H1 (cell line): ENCODE measurements around the gene VAT1. TPM values are rescaled to one million over a fixed set of nuclear protein-coding genes. Genes with fewer than 3 reads are reported as not detected.
"Not testable (repeated sequence)": the region's sequence is repeated elsewhere in the genome, so short reads cannot be mapped to it uniquely, and the experiment has no call there.

Source experiments
- CTCF ChIA-PET: fragments of 300-600 bp; sonication (Branson Sonifier 250); formaldehyde crosslinking; loops from one replicate; lab custom pipeline; 2021; ENCODE audit not compliant: partially characterized antibody; lab: Charles Lee
- POLR2A ChIA-PET: fragments of 300-600 bp; sonication (Branson Sonifier 250); formaldehyde crosslinking; loops from one replicate; lab custom pipeline; 2021; ENCODE audit warnings: inconsistent platforms; ENCODE audit not compliant: partially characterized antibody; lab: Charles Lee
- DNase-seq, 2 experiments: peaks; one replicate each; pipeline versions ENCODE4 v3.0.0 to v3.0.0-alpha.2; 2010 to 2022; ENCODE audit warnings: low spot score in 2 of 2, low read depth in 1 of 2, mixed read lengths in 1 of 2
- FAIRE-seq: peaks from 2 replicates; lab custom pipeline; 2011; peaks lifted over from hg19 to GRCh38; lab: Jason Lieb, UNC
- H2AFZ ChIP-seq: 2 replicates; pipeline ENCODE4 v1.8.1; 2012; ENCODE audit warnings: low read length, inconsistent platforms
- H2AK5ac ChIP-seq: 2 replicates; pipeline ENCODE4 v1.6.1; 2013; ENCODE audit warnings: low read depth, low read length
- H2BK120ac ChIP-seq: replicated peaks from 2 replicates; pipeline ENCODE3; 2013; ENCODE audit warnings: low read depth, low read length, inconsistent platforms
- H2BK12ac ChIP-seq: 2 replicates; pipeline ENCODE4 v1.6.1; 2013; ENCODE audit warnings: low read depth, low read length
- H2BK15ac ChIP-seq: 2 replicates; pipeline ENCODE4 v1.6.1; 2013; ENCODE audit warnings: low read length
- H2BK20ac ChIP-seq: 2 replicates; pipeline ENCODE4 v1.6.1; 2013; ENCODE audit warnings: low read length
- H2BK5ac ChIP-seq: 2 replicates; pipeline ENCODE4 v1.6.1; 2013; ENCODE audit warnings: low read depth, low read length
- H3K14ac ChIP-seq: 2 replicates; pipeline ENCODE4 v1.6.1; 2013; ENCODE audit warnings: inconsistent platforms; ENCODE audit not compliant: insufficient read length
- H3K18ac ChIP-seq: 2 replicates; pipeline ENCODE4 v1.6.1; 2013; ENCODE audit warnings: low read length; ENCODE audit errors: extremely low read depth
- H3K23ac ChIP-seq: 2 replicates; pipeline ENCODE4 v1.6.1; 2013; ENCODE audit warnings: inconsistent platforms; ENCODE audit not compliant: insufficient read length
- H3K23me2 ChIP-seq: 2 replicates; pipeline ENCODE4 v1.6.1; 2013; ENCODE audit warnings: low read depth, low read length
- H3K27ac ChIP-seq: 2 replicates; pipeline ENCODE4 v1.6.1; 2011; ENCODE audit warnings: low read depth, low read length, inconsistent platforms
- H3K27me3 ChIP-seq, 4 experiments: replicated peaks in 1 of 4; 1 replicate in 1 of 4; 2 replicates in 3 of 4; pipeline versions ENCODE4 v1.6.1 to v1.8.1; 2011 to 2013; ENCODE audit warnings: low read length in 3 of 4, mild to moderate bottlenecking in 3 of 4, inconsistent platforms in 2 of 4, mixed read lengths in 2 of 4, moderate library complexity in 1 of 4; ENCODE audit not compliant: control insufficient read depth in 3 of 4, insufficient read depth in 3 of 4; ENCODE audit errors: extremely low read depth in 1 of 4
- H3K36me3 ChIP-seq, 4 experiments: 2 replicates each; pipeline versions ENCODE4 v1.6.1 to v1.8.1; 2011 to 2013; ENCODE audit warnings: mild to moderate bottlenecking in 4 of 4, low read length in 3 of 4, moderate library complexity in 2 of 4, control low read depth in 1 of 4, inconsistent platforms in 1 of 4; ENCODE audit not compliant: insufficient read depth in 4 of 4, control insufficient read depth in 2 of 4
- H3K4ac ChIP-seq: replicated peaks from 2 replicates; pipeline ENCODE3; 2013; ENCODE audit warnings: low read length, low read depth, mixed read lengths, inconsistent platforms; ENCODE audit not compliant: insufficient read length
- H3K4me1 ChIP-seq, 4 experiments: replicated peaks in 1 of 4; 1 replicate in 1 of 4; 2 replicates in 3 of 4; pipeline versions ENCODE4 v1.6.1 to v1.8.1; 2011 to 2013; ENCODE audit warnings: low read length in 3 of 4, inconsistent platforms in 2 of 4, mixed read lengths in 1 of 4; ENCODE audit not compliant: insufficient read depth in 4 of 4, control insufficient read depth in 3 of 4
- H3K4me2 ChIP-seq, 2 experiments: 2 replicates each; pipeline versions ENCODE4 v1.6.1 to v1.8.1; 2011 to 2013; ENCODE audit warnings: low read depth in 2 of 2, low read length in 2 of 2, control low read depth in 1 of 2, inconsistent platforms in 1 of 2, mild to moderate bottlenecking in 1 of 2; ENCODE audit not compliant: insufficient read depth in 1 of 2
- H3K4me3 ChIP-seq, 4 experiments: fragments of 200-600, 300-600 bp in 1 of 4; sonication (generic), shearing (Covaris generic), sonication (Bioruptor Twin) in 1 of 4; 2 replicates each; pipeline versions ENCODE4 v1.5.1 to v1.8.1; 2011 to 2016; ENCODE audit warnings: low read length in 4 of 4, low read depth in 3 of 4, control low read depth in 2 of 4, inconsistent platforms in 2 of 4, mild to moderate bottlenecking in 2 of 4, mixed read lengths in 1 of 4, moderate library complexity in 1 of 4; ENCODE audit not compliant: insufficient read depth in 2 of 4; ENCODE audit errors: extremely low read depth in 1 of 4
- H3K56ac ChIP-seq: replicated peaks from 2 replicates; pipeline ENCODE3; 2013; ENCODE audit warnings: low read depth, mild to moderate bottlenecking, mixed read lengths, low read length, inconsistent platforms; ENCODE audit not compliant: insufficient read length
- H3K79me1 ChIP-seq: 2 replicates; pipeline ENCODE4 v1.6.1; 2013; ENCODE audit warnings: low read depth, low read length, control low read depth
- H3K79me2 ChIP-seq, 2 experiments: 2 replicates each; pipeline versions ENCODE4 v1.6.1 to v1.8.1; 2012 to 2013; ENCODE audit warnings: low read length in 2 of 2, mild to moderate bottlenecking in 2 of 2, inconsistent platforms in 1 of 2; ENCODE audit not compliant: insufficient read depth in 2 of 2, control insufficient read depth in 1 of 2
- H3K9ac ChIP-seq, 4 experiments: replicated peaks in 1 of 4; 1 replicate in 1 of 4; 2 replicates in 3 of 4; pipeline versions ENCODE4 v1.6.1 to v1.8.1; 2011 to 2013; ENCODE audit warnings: low read depth in 3 of 4, low read length in 3 of 4, control low read depth in 2 of 4, mild to moderate bottlenecking in 2 of 4, moderate library complexity in 2 of 4, inconsistent platforms in 1 of 4; ENCODE audit errors: extremely low read depth in 1 of 4
- H3K9me3 ChIP-seq, 2 experiments: 2 replicates each; pipeline versions ENCODE4 v1.6.1 to v1.8.1; 2012 to 2013; ENCODE audit warnings: mild to moderate bottlenecking in 2 of 2, moderate library complexity in 2 of 2, control low read depth in 1 of 2, inconsistent platforms in 1 of 2, low read depth in 1 of 2, low read length in 1 of 2, mixed read lengths in 1 of 2; ENCODE audit not compliant: insufficient read depth in 2 of 2
- H4K20me1 ChIP-seq, 2 experiments: replicated peaks in 1 of 2; 2 replicates each; pipeline versions ENCODE3 to v1.8.1; 2011 to 2013; ENCODE audit warnings: inconsistent platforms in 2 of 2, low read length in 2 of 2, mild to moderate bottlenecking in 1 of 2; ENCODE audit not compliant: insufficient read depth in 2 of 2, control insufficient read depth in 1 of 2
- H4K5ac ChIP-seq: 2 replicates; pipeline ENCODE4 v1.6.1; 2013; ENCODE audit warnings: low read length, low read depth, mixed read lengths, inconsistent platforms; ENCODE audit not compliant: insufficient read length
- H4K8ac ChIP-seq: 2 replicates; pipeline ENCODE4 v1.8.0; 2013; ENCODE audit warnings: mild to moderate bottlenecking, moderate library complexity, low read length, inconsistent platforms; ENCODE audit not compliant: insufficient read depth; ENCODE audit errors: extremely low read depth
- H4K91ac ChIP-seq: replicated peaks from 2 replicates; pipeline ENCODE3; 2013; ENCODE audit warnings: low read length, mixed read lengths, inconsistent platforms; ENCODE audit not compliant: insufficient read length
- WGBS, 2 experiments: shearing (Covaris generic) in 1 of 2; methylation state at CpG; one replicate each; pipeline versions ENCODE4 v1.1.6 to v1.1.7; 2013 to 2015; ENCODE audit warnings: low lambda C conversion rate in 2 of 2, mixed read lengths in 2 of 2, inconsistent platforms in 1 of 2, low coverage in 1 of 2, missing lambda C conversion rate in 1 of 2; ENCODE audit not compliant: insufficient replicate concordance in 2 of 2, insufficient coverage in 1 of 2, insufficient read length in 1 of 2; ENCODE audit errors: extremely low coverage in 1 of 2, missing lambda C conversion rate in 1 of 2; 5-methylcytosine and 5-hydroxymethylcytosine counted together
- polyA plus RNA-seq, 7 experiments: library from polyadenylated mRNA; depleted of rRNA in 3 of 7; stranded (reverse) in 5 of 7; unstranded in 2 of 7; fragments of >200 nt in 5 of 7; fragments of 200-250 nt in 2 of 7; gene quantifications; 1 replicate in 5 of 7; 2 replicates in 1 of 7; 4 replicates in 1 of 7; pipeline versions ENCODE4 v1.2.1 to v1.2.3, GENCODE V29; 2011 to 2013; ENCODE audit warnings: missing spikeins in 2 of 7, mixed read lengths in 2 of 7
- total RNA-seq: library from RNA; stranded (reverse); fragmentation: NEBNext Ultra II Directional; extraction: Animal tissue kit (Norgen Biotek cat#: 25700); gene quantifications from 2 replicates; pipeline ENCODE4 v1.2.1, GENCODE V29; 2021

Gene VAT1
- total and polyA plus RNA-seq, 2 of the 8 experiments (the other 6 are each of a cell fraction or from before 2014, with no cell fraction given) = 200 to 295 TPM

DNA sequence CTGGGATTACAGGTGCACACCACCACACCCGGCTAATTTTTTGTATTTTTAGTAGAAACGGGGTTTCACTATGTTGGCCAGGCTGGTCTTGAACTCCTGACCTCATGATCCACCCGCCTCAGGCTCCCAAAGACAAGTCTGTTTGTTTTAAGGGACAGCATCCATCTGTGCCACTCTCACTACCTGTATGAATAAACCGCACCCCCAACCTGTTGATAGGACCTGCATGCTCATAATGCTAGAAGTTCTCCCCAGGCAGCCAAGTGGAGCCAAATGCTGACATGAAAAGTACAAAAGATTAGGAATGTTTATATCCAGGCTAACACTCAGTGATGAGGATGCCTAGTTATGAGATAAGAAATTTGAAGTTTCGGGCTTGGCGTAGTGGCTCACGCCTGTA lies 30.8 kb upstream of the VAT1 start:
- H4K8ac ChIP-seq, H3K4me3 ChIP-seq, H2BK20ac ChIP-seq, H3K23me2 ChIP-seq, H3K27ac ChIP-seq, H3K4me1 ChIP-seq, H2AK5ac ChIP-seq, H2AFZ ChIP-seq, H4K20me1 ChIP-seq, H4K91ac ChIP-seq, H3K23ac ChIP-seq, H3K79me2 ChIP-seq, H2BK15ac ChIP-seq, DNase-seq, H3K4ac ChIP-seq, FAIRE-seq, H3K27me3 ChIP-seq, H4K5ac ChIP-seq, H3K79me1 ChIP-seq, H3K18ac ChIP-seq, H3K14ac ChIP-seq, H3K9ac ChIP-seq, POLR2A ChIA-PET, H3K9me3 ChIP-seq, H2BK120ac ChIP-seq, H3K4me2 ChIP-seq, H2BK5ac ChIP-seq, H2BK12ac ChIP-seq, H3K56ac ChIP-seq: not testable (repeated sequence)
- WGBS, 2 experiments = 94% methylated on average over 7 of the region's 7 CpGs; no CpG with 5 or more reads in 1 of the 2 experiments
- CTCF ChIA-PET = interaction anchor here (1.0 to 1.8 kb wide), 3 partner anchors 9 to 29 kb away, joined by 3 to 5 read pairs (median 3); no protein-coding TSS in a partner anchor
- H3K36me3 ChIP-seq = peaks cover 2 to 24% (median 11%) of the 10 kb centered on the region in 4 experiments; a peak in 6 of 8 replicates
